ENCODE results near the gene TIGD4.

The TIGD4 gene

GRCh38 chr4:152719801-152720556, 59.6 kb downstream of the TIGD4 start:
- DNase-seq = no peak
